ENCODE results near the gene ANKEF1.

- TF ChIP-seq, protein P1, sequence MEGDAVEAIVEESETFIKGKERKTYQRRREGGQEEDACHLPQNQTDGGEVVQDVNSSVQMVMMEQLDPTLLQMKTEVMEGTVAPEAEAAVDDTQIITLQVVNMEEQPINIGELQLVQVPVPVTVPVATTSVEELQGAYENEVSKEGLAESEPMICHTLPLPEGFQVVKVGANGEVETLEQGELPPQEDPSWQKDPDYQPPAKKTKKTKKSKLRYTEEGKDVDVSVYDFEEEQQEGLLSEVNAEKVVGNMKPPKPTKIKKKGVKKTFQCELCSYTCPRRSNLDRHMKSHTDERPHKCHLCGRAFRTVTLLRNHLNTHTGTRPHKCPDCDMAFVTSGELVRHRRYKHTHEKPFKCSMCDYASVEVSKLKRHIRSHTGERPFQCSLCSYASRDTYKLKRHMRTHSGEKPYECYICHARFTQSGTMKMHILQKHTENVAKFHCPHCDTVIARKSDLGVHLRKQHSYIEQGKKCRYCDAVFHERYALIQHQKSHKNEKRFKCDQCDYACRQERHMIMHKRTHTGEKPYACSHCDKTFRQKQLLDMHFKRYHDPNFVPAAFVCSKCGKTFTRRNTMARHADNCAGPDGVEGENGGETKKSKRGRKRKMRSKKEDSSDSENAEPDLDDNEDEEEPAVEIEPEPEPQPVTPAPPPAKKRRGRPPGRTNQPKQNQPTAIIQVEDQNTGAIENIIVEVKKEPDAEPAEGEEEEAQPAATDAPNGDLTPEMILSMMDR (IDR thresholded peaks at IDR 0.05): no peak
- no peak for TF ChIP-seq POLR2A (IDR thresholded peaks at IDR 0.05)
- TF ChIP-seq EP300 (IDR thresholded peaks at IDR 0.05): no peak
These were observed 41.6 kb upstream of the ANKEF1 start for GRCh38 chr20:9993137-9993536.
